KG1 (cell line): ENCODE measurements around the gene DUSP22.
"Not testable (repeated sequence)": the region's sequence is repeated elsewhere in the genome, so short reads cannot be mapped to it uniquely, and the experiment has no call there.

ENCODE experiments used
- DNase-seq: peaks from one replicate; lab custom pipeline; 2025; lab: John Stamatoyannopoulos, UW

Gene DUSP22

GRCh38 chr6:365835-366234 is 73.5 kb downstream of the DUSP22 start:
- no peak for DNase-seq

- no peak for DNase-seq
Measured at GRCh38 chr6:366389-367297, 74.4 kb downstream of the DUSP22 start.

GRCh38 chr6:367298-367794 is 75.1 kb downstream of the DUSP22 start:
- no peak for DNase-seq

DNA sequence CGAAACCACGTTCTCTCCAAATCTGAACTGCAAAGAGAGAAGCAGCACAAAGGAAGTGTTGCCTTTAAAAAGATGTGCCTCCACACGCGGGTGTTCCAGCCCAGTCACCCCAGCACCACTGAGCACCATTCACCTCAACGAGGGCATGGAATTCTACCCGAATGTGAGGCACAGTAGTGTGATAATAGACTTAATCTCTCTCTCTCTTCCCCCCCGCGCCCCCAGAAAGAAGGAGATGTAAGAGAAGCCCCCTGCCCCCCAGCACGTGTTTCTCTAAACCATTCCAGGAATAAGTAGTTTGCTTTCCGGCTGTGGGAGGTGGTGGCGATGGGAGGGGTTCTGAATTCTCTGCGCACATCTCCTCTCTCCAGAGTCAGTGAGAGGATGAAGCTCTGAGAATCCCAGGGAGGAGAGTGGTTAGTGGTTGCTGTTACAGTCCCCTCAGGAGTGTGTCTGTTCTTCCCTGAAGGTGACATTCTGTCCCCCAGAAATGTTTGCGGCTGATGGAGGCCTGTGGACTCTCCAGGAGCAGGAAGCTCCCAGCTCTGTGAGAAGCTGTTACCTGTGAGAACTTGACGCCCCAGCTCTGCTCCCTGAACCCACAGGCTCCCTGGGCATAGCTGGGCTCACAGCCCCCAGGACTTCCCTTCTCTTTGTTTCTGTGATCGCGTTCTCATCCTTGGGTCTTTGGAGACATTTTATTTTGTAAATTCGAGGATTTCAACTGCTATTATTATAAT is 75.8 kb downstream of the DUSP22 start:
- DNase-seq: no peak

- DNase-seq: no peak
Measured at GRCh38 chr6:369559-370431, 77.5 kb downstream of the DUSP22 start.

DNA sequence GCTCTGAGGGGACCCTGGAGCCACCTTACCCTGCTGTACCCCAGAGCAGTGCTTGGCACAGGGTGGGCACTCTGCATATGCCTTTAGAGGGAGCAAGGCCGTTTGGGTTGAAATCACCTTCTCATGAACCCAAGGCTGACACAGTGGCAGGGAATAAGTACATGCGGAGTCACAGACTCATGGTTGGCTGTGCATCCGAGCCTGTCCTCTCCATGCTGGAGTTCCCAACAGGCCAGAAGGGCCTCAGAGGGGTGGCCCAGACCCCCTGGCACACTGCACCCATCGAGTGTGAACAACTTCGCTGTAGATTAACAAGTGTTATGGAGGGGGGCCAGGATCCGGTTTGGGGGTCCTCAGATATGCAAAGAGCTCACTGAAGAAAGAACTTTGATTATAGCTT is 78.3 kb downstream of the DUSP22 start:
- no peak for DNase-seq

DNA sequence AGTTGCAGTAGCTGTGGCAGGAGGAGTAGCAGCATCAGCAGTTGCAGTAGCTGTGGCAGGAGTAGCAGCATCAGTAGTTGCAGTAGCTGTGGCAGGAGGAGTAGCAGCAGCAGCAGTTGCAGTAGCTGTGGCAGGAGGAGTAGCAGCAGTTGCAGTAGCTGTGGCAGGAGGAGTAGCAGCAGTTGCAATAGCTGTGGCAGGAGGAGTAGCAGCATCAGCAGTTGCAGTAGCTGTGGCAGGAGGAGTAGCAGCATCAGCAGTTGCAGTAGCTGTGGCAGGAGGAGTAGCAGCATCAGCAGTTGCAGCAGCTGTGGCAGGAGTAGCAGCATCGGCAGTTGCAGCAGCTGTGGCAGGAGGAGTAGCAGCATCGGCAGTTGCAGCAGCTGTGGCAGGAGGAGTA is 79.6 kb downstream of the DUSP22 start:
- DNase-seq: not testable (repeated sequence)

DNA sequence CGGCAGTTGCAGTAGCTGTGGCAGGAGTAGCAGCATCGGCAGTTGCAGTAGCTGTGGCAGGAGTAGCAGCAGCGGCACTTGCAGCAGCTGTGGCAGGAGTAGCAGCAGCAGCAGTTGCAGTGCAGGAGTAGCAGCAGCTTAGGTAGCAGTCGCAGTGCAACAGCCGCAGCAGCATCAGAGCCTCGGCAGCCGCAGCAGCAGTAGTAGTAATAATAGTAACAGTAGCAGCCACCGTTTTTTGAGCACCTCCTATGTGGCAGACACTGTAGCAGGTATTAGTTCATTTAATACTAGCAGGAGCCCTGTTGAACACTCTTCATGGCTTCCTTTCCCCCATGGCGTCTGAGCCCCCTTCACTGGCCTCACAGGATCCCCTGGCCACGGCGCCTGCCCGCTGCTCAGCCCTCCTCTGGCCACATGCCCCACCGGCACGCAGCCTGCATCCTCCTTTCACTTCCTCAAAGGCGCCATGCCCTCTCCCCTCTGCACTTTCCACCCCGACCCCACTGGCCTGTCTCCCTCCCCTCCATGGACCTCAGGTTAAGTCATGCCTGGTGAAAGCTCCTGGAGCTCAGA is 80.1 kb downstream of the DUSP22 start:
- DNase-seq: no peak

DNA sequence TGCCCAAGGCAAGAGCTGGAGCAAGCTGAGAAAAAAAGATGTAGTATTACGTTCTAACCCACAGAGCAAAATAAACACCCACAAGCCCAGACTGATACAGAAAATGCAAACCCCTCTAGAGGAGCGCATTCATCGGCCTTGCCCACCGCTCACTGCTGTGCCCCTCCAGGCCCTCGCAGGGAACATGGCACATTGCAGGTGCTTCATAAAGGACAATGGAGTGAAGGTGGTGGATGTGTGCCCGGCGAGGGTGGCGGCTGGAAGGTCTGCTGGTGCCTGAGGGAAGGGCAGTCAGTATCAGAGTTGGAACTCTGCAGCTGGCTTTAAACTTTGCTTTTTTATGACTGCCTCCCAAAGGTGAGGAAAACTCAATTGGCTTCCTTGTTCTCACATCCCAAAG is 80.7 kb downstream of the DUSP22 start:
- no peak for DNase-seq

DNA sequence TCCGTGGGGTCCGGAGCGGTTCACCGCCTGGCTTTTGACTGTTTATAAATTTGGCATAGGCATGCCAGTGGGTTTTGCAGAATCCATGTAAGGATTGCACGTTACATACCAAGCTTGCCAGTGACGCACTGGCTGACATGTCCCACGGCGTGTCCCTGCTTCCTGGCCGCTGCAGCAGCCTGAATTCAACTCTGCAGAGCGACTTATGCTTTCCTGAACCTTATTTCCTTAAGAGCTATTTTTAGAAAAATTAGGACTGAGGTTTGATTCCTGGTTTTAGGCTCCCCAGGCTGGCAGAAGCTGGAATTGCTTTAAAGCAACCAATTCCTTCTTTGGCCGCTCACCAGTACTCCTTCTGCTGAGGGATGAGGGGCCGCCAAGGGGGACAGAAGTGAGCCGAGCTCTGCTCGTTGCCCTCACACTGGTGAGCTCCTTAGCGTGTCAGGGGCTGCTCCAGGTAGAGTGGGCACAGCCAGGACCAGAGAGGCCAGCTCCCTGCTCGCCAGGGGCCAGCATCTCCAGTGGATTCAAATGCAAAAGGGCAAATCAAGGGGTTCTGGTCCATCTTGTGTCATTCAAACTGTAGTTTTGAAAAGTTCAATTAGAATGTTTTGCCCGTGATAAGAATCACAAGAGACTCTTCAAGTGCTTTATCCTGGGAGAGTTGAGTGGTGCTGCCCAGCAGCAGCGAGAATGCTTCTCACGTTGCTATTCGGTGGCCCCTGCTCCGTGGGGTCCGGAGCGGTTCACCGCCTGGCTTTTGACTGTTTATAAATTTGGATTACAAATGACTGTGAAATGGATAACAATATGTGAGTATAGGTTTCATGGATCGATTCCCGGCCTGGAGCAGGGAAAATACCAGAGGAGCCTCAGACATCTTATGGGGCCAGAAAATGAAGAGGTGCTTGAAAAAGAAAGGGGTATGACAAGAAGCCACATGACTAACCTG is 81.8 kb downstream of the DUSP22 start:
- no peak for DNase-seq

DNA sequence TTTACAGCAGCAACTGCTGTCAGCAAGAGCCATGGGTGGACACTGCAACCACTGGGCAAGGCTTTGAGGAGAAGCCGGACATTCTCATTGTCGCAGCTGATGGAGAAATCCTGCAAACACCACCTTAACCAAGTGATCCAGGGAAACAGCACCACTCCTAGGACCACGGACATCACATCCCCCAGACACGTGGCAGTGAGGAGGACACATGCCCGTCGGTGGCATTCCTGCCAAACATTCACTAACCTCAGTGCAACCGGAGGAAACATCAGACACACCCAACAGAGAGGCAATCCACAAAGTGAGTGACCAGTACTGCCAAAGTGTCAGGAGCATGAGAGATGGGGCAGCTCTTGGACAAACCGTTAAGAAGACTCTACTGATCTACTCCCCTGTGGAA is 82.7 kb downstream of the DUSP22 start:
- no peak for DNase-seq

DNA sequence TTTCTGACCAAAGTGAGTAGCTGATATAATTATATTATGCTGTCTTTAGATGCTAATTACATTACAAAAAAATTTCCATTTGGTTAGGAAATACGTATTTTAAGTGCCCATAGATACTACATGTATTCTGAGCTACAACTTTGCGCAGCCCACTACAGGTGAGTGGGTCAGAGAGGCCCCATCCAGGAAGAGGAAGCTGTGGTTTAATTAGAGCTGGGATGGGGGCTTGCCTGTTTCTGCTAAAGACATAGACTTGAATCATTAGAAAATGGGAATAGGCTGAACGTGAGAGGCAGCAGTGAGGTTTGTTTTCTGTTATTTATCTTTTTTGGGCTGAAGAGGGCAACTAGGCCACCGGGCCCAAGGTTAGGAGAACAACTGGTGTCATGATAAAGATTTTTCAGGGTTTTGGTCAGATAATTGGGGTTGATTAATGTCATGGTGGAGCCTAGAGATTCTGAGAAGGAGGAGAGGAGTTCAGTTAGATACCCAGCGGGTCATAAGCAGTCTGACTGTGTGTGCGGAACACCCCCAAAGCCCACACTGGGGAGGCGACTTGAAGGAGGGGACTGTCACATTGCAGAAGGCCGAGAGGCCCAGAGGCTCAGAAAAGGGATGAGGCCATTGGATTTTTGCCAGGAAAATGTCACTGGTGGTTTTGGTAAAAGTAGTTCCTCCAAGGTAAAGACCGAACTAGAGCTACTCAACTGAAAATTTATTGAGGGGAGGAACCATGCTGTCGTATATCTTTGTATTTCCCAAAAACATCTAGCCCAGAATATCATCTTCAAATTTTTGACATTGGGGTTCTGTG is 84.7 kb downstream of the DUSP22 start:
- DNase-seq: no peak

DNA sequence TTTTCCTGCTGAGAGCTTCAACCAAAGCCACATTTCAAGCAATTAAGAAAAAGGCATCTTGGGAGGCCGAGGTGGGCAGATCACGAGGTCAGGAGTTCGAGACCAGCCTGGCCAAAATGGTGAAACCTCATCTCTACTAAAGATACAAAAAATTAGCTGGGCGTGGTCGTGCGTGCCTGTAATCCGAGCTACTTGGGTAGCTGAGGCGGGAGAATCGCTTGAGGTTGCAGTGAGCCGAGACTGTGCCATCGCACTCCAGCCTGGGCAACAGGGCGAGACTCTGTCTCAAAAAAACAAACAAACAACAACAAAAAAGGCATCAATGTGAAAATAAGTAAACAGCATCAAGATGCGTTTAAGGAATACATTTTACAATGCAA is 85.3 kb downstream of the DUSP22 start:
- not testable (repeated sequence) for DNase-seq

GRCh38 chr6:378090-378957 is 86.0 kb downstream of the DUSP22 start:
- no peak for DNase-seq

DNA sequence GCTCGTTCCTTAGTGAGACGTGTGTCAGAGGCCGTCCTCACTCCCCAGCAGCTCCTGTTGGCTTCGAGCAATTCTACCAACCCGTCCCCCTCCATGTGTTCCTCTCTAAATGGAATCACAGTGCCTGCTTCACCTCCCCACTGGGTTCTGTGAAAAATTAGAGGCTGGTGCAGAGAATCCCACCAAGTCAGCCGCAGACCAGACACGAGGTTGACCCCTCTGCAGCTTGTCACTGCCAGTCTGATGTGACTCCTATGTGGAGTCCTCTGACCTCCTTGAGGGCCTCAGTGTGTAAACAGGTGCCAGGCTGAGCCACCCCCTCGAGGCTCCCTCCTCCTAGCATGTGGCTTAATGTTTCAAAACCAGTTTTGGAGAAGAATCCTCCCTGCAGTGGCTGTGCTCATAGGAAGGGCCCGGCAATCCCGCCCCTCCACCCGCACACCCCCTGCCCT is 86.7 kb downstream of the DUSP22 start:
- no peak for DNase-seq

GRCh38 chr6:379410-380181 is 87.3 kb downstream of the DUSP22 start:
- DNase-seq: no peak

DNA sequence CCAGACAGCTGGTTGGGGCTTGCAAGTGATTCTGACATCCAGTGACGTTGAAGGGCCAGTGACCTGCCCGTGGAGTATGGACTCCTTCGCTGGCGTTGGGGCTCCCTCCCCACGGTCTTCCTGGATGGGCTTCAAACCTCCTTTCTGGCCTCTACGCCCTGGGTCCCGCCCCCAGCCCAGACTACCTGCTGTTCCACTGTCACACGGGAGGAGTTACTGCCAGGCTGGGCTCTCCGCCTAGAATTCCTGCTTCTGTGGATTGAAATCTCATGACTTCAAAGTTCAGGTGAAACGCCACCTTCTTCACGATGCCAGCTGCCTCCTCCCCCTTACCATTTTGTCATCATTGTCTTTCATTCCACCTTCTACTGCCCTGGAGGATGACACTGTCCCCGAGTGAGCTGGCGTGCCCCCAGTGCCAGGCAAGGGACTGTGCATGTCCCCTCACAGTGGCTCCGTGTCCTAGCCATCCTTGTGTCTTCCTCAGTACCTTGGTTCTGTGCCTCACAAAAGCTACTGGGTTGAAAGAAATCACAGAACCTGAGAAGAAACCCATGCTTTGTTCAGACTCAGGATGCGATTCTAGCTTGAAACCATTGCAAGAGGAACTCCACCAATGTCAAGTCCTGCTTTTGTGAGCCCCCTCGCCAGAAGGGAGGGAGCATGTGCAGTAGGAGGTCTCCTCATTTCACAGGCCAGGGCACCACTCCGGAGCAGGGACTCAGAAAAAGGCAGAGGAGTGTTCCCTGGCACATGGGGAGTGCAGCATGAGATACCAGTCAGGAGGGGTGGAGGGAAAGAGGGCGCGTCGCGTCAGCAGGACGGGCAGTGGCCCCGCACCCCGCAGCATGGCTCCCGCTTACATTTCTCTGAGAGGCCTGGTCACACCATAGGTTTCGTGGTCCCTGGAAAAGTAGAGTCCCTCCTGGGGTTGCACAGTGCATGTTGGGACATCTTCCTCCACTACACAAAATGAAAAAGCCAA is 88.2 kb downstream of the DUSP22 start:
- DNase-seq: no peak
